Measurements from ENCODE around the gene ATP6V0A1.

ATP6V0A1 gene

GRCh38 chr17:42520540-42520951 lies 61.9 kb downstream of the ATP6V0A1 start:
- in situ Hi-C loops (cut with MboI; ENCODE audit: low sequenced_read_pairs, unreplicated experiment), result no loop called here
- DNase-seq (ENCODE audit: low spot score), result no peak
- TF ChIP-seq CTCF (IDR thresholded peaks at IDR 0.05; ENCODE audit: borderline replicate concordance, control extremely low read depth, extremely low read depth, insufficient read depth, missing control alignments), result no peak

GRCh38 chr17:42521036-42521435 lies 62.4 kb downstream of the ATP6V0A1 start:
- in situ Hi-C loops (cut with MboI; ENCODE audit: low sequenced_read_pairs, unreplicated experiment), result no loop called here
- no peak for DNase-seq (ENCODE audit: low spot score)
- no peak for TF ChIP-seq CTCF (IDR thresholded peaks at IDR 0.05; ENCODE audit: borderline replicate concordance, control extremely low read depth, extremely low read depth, insufficient read depth, missing control alignments)

- DNase-seq (ENCODE audit: low spot score), result no peak
- in situ Hi-C loops (cut with MboI; ENCODE audit: low sequenced_read_pairs, unreplicated experiment), result no loop called here
- TF ChIP-seq CTCF (IDR thresholded peaks at IDR 0.05; ENCODE audit: borderline replicate concordance, control extremely low read depth, extremely low read depth, insufficient read depth, missing control alignments), result no peak
Observed at GRCh38 chr17:42521666-42522262, 63.1 kb downstream of the ATP6V0A1 start.

GRCh38 chr17:42522263-42522790 lies 63.6 kb downstream of the ATP6V0A1 start:
- no peak for DNase-seq (ENCODE audit: low spot score)
- TF ChIP-seq CTCF (IDR thresholded peaks at IDR 0.05; ENCODE audit: borderline replicate concordance, control extremely low read depth, extremely low read depth, insufficient read depth, missing control alignments), result no peak
- in situ Hi-C loops (cut with MboI; ENCODE audit: low sequenced_read_pairs, unreplicated experiment), result no loop called here

GRCh38 chr17:42522798-42523278 lies 64.2 kb downstream of the ATP6V0A1 start:
- DNase-seq (ENCODE audit: low spot score), result no peak
- no peak for TF ChIP-seq CTCF (IDR thresholded peaks at IDR 0.05; ENCODE audit: borderline replicate concordance, control extremely low read depth, extremely low read depth, insufficient read depth, missing control alignments)
- in situ Hi-C loops (cut with MboI; ENCODE audit: low sequenced_read_pairs, unreplicated experiment), result no loop called here

- TF ChIP-seq CTCF (IDR thresholded peaks at IDR 0.05; ENCODE audit: borderline replicate concordance, control extremely low read depth, extremely low read depth, insufficient read depth, missing control alignments), result no peak
- in situ Hi-C loops (cut with MboI; ENCODE audit: low sequenced_read_pairs, unreplicated experiment), result loop anchor here (5.0 kb wide), 1 partner anchor 203 kb away; no protein-coding TSS in a partner anchor
- no peak for DNase-seq (ENCODE audit: low spot score)
Observed at GRCh38 chr17:42525221-42525620, 66.5 kb downstream of the ATP6V0A1 start.
